BLaER1 treated with 17β-estradiol and CSF1 and Interleukin-3, amounts not matched to agents 10 nM and 100 nM (cell line): ENCODE measurements around the gene RNF224.
"Not testable (repeated sequence)": the region's sequence is repeated elsewhere in the genome, so short reads cannot be mapped to it uniquely, and the experiment has no call there.

Experiments
- H3K27ac ChIP-seq, 11 experiments: shearing (Covaris generic); formaldehyde crosslinking; 2 replicates each; pipeline ENCODE4 v1.8.1; 2022
- H3K27me3 ChIP-seq, 11 experiments: shearing (Covaris generic); formaldehyde crosslinking; 2 replicates each; pipeline ENCODE4 v1.8.1; 2022
- H3K36me3 ChIP-seq, 11 experiments: shearing (Covaris generic); formaldehyde crosslinking; 2 replicates each; pipeline ENCODE4 v1.8.1; 2022
- H3K4me1 ChIP-seq, 10 experiments: shearing (Covaris generic); formaldehyde crosslinking; 2 replicates each; pipeline ENCODE4 v1.8.1; 2022
- H3K4me2 ChIP-seq, 11 experiments: shearing (Covaris generic); formaldehyde crosslinking; 2 replicates each; pipeline ENCODE4 v1.8.1; 2022
- H3K4me3 ChIP-seq, 10 experiments: shearing (Covaris generic); formaldehyde crosslinking; 2 replicates each; pipeline ENCODE4 v1.8.1; 2022
- H3K9ac ChIP-seq, 11 experiments: shearing (Covaris generic); formaldehyde crosslinking; 2 replicates each; pipeline ENCODE4 v1.8.1; 2022
- H3K9me3 ChIP-seq, 11 experiments: shearing (Covaris generic); formaldehyde crosslinking; replicated peaks in 1 of 11; 2 replicates each; pipeline ENCODE4 v1.8.1; 2022
- H4K20me1 ChIP-seq, 11 experiments: shearing (Covaris generic); formaldehyde crosslinking; 2 replicates each; pipeline ENCODE4 v1.8.1; 2022
- Cebpa-rat ChIP-seq, 11 experiments: shearing (Covaris generic); IDR thresholded peaks; 2 replicates each; pipeline ENCODE4 v1.8.1; 2022

Gene RNF224

GRCh38 chr9:137256856-137257255 lies 29.6 kb downstream of the RNF224 start:
- Histone ChIP-seq H4K20me1 (peaks cover 12 to 44% (median 20%) of the 10 kb centered on the region in 11 experiments; a peak in 20 of 22 replicates), H3K4me2 (peak overlapping the region; percentile 94 to 100 (median 98)), H3K4me1 (peaks cover 43 to 64% (median 52%) of the 10 kb centered on the region in 10 experiments), H3K9me3 (no peaks in the 10 kb centered on the region), H3K4me3 (peak overlapping the region; percentile 86 to 100 (median 97)), H3K36me3 (peaks cover 27 to 52% (median 43%) of the 10 kb centered on the region in 11 experiments), H3K27ac (0 out of 22 replicates have a peak overlapping the region, but pooled peaks of 3 of the 11 experiments have one; percentile 80 to 90 (median 84)), H3K9ac (peak overlapping the region; percentile 83 to 97 (median 90)), H3K27me3 (no peaks in the 10 kb centered on the region)
- no peak for TF ChIP-seq Cebpa-rat (IDR thresholded peaks at IDR 0.05)

DNA sequence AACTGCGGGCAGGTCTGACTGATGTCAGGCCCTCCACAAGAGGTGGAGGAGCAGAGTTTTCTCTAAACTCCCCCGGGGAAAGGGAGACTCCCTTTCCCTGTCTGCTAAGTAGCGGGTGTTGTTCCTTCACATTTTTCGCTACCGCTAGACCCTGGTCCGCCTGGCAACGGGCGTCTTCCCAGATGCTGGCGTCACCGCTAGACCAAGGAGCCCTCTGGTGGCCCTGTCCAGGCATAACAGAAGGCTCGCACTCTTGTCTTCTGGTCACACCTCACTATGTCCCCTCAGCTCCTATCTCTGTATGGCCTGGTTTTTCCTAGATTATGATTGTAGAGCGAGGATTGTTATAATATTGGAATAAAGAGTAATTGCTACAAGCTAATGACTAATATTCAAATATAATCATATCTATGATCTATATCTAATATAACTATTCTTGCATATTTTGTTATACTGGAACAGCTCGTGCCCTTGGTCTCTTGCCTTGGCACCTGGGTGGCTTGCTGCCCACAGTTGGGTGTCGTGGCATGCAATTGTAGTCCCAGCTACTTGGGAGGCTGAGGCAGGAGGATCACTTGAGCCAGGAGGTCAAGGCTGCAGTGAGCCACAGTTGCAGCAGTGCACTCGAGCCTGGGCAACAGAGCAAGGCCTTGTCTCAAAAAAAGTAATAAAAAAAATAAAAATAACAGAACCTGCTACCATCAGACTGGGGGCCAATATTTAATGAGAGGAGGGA lies 35.0 kb downstream of the RNF224 start:
- Histone ChIP-seq H4K20me1 (peaks cover 0 to 65% (median 19%) of the 10 kb centered on the region in 11 experiments; a peak in 15 of 22 replicates), H3K36me3 (peaks cover 58 to 87% (median 74%) of the 10 kb centered on the region in 11 experiments), H3K4me1 (peaks cover 14 to 34% (median 23%) of the 10 kb centered on the region in 10 experiments)
- not testable (repeated sequence) for H3K4me2 ChIP-seq, H3K27ac ChIP-seq, H3K27me3 ChIP-seq, H3K4me3 ChIP-seq, H3K9me3 ChIP-seq, H3K9ac ChIP-seq

DNA sequence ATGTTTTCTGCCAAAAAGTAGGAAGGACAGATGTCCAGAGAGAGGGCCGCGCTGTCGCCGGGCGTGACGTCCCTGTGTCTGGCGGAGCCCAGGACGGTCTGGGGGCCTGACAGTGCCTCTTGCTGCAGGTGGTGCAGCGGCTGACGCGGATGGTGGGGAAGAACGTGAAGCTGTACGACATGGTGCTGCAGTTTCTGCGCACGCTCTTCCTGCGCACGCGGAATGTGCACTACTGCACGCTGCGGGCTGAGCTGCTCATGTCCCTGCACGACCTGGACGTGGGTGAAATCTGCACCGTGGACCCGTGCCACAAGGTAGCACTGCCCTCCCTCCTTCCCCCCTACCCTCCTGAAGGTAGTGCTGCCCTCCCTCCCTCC lies 35.6 kb downstream of the RNF224 start:
- H3K27me3 ChIP-seq: no peaks in the 10 kb centered on the region
- H3K9me3 ChIP-seq: no peaks in the 10 kb centered on the region
- no peak overlapping the region for H3K27ac ChIP-seq
- H3K4me3 ChIP-seq: no peak overlapping the region
- H3K4me1 ChIP-seq: peaks cover 15 to 34% (median 23%) of the 10 kb centered on the region in 10 experiments
- no peak overlapping the region for H3K4me2 ChIP-seq
- H3K9ac ChIP-seq: no peak overlapping the region
- H3K36me3 ChIP-seq: peaks cover 64 to 87% (median 77%) of the 10 kb centered on the region in 11 experiments
- peaks cover 0 to 65% (median 19%) of the 10 kb centered on the region in 11 experiments; a peak in 15 of 22 replicates for H4K20me1 ChIP-seq
- TF ChIP-seq Cebpa-rat (IDR thresholded peaks at IDR 0.05): no peak

GRCh38 chr9:137263506-137263905 lies 36.2 kb downstream of the RNF224 start:
- H3K4me3 ChIP-seq: no peak overlapping the region
- no peak for TF ChIP-seq Cebpa-rat (IDR thresholded peaks at IDR 0.05)
- H4K20me1 ChIP-seq: peaks cover 0 to 65% (median 19%) of the 10 kb centered on the region in 11 experiments; a peak in 17 of 22 replicates
- no peaks in the 10 kb centered on the region for H3K27me3 ChIP-seq
- peaks cover 17 to 36% (median 26%) of the 10 kb centered on the region in 10 experiments for H3K4me1 ChIP-seq
- H3K4me2 ChIP-seq: no peak overlapping the region
- H3K9me3 ChIP-seq: no peaks in the 10 kb centered on the region
- H3K9ac ChIP-seq: no peak overlapping the region; a peak in 1 of 22 replicates
- no peak overlapping the region for H3K27ac ChIP-seq
- peaks cover 64 to 84% (median 76%) of the 10 kb centered on the region in 11 experiments for H3K36me3 ChIP-seq

- H3K9ac ChIP-seq: no peak overlapping the region
- no peak overlapping the region for H3K4me3 ChIP-seq
- H3K27me3 ChIP-seq: no peaks in the 10 kb centered on the region
- peaks cover 64 to 84% (median 76%) of the 10 kb centered on the region in 11 experiments for H3K36me3 ChIP-seq
- H4K20me1 ChIP-seq: peaks cover 0 to 65% (median 16%) of the 10 kb centered on the region in 11 experiments; a peak in 17 of 22 replicates
- H3K27ac ChIP-seq: no peak overlapping the region
- TF ChIP-seq Cebpa-rat (IDR thresholded peaks at IDR 0.05): no peak
- peaks cover 20 to 39% (median 26%) of the 10 kb centered on the region in 10 experiments for H3K4me1 ChIP-seq
- no peaks in the 10 kb centered on the region for H3K9me3 ChIP-seq
- H3K4me2 ChIP-seq: no peak overlapping the region
Measured at GRCh38 chr9:137264067-137264466, 36.8 kb downstream of the RNF224 start.

GRCh38 chr9:137265496-137266161 lies 38.3 kb downstream of the RNF224 start:
- H3K4me3 ChIP-seq: no peak overlapping the region
- H3K27me3 ChIP-seq: no peaks in the 10 kb centered on the region
- peaks cover 36 to 51% (median 39%) of the 10 kb centered on the region in 10 experiments for H3K4me1 ChIP-seq
- H3K9ac ChIP-seq: peak overlapping the region in 1 of 11 experiments; percentile 19; a peak in 2 of 22 replicates
- no peaks in the 10 kb centered on the region for H3K9me3 ChIP-seq
- peaks cover 0 to 75% (median 20%) of the 10 kb centered on the region in 11 experiments; a peak in 17 of 22 replicates for H4K20me1 ChIP-seq
- no peak for TF ChIP-seq Cebpa-rat (IDR thresholded peaks at IDR 0.05)
- 0 out of 22 replicates have a peak overlapping the region, but pooled peaks of 1 of the 11 experiments have one; percentile 1 for H3K4me2 ChIP-seq
- peaks cover 63 to 91% (median 81%) of the 10 kb centered on the region in 11 experiments for H3K36me3 ChIP-seq
- H3K27ac ChIP-seq: peak overlapping the region in 1 of 11 experiments; percentile 21; a peak in 1 of 22 replicates

DNA sequence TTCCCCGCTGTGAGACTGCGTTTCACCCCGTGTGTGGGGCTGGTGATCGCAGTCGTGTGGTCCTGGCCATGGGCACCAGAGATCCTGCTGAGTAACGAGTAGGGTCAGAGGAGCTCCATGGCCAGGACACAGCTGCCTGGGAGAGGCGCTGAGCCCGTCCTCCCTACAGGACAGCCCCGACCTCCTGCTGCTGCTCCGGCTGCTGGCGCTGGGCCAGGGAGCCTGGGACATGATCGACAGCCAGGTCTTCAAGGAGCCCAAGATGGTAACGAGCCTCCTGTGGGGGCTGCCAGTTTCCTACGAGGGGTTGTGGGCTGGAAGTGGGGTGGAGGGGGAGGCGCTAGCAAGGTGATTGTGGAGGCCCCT lies 38.8 kb downstream of the RNF224 start:
- Histone ChIP-seq H3K4me2 (0 out of 22 replicates have a peak overlapping the region, but pooled peaks of 1 of the 11 experiments have one; percentile 1), H3K27ac (peak overlapping the region in 1 of 11 experiments; percentile 21; a peak in 2 of 22 replicates), H3K9me3 (no peaks in the 10 kb centered on the region), H3K9ac (peak overlapping the region in 1 of 11 experiments; percentile 19; a peak in 2 of 22 replicates), H4K20me1 (peaks cover 3 to 80% (median 25%) of the 10 kb centered on the region in 11 experiments; a peak in 19 of 22 replicates), H3K4me1 (peaks cover 41 to 56% (median 44%) of the 10 kb centered on the region in 10 experiments), H3K27me3 (no peaks in the 10 kb centered on the region), H3K4me3 (no peak overlapping the region), H3K36me3 (peaks cover 60 to 91% (median 81%) of the 10 kb centered on the region in 11 experiments)
- no peak for TF ChIP-seq Cebpa-rat (IDR thresholded peaks at IDR 0.05)

GRCh38 chr9:137266585-137267453 lies 39.5 kb downstream of the RNF224 start:
- H4K20me1 ChIP-seq: peaks cover 5 to 81% (median 32%) of the 10 kb centered on the region in 11 experiments; a peak in 20 of 22 replicates
- H3K4me2 ChIP-seq: peak overlapping the region; percentile 15 to 98 (median 80); a peak in 12 of 22 replicates
- H3K4me1 ChIP-seq: peaks cover 46 to 63% (median 51%) of the 10 kb centered on the region in 10 experiments
- H3K9ac ChIP-seq: peak overlapping the region in 1 of 11 experiments; percentile 17; a peak in 2 of 22 replicates
- H3K4me3 ChIP-seq: no peak overlapping the region
- no peaks in the 10 kb centered on the region for H3K27me3 ChIP-seq
- no peaks in the 10 kb centered on the region for H3K9me3 ChIP-seq
- peaks cover 54 to 84% (median 75%) of the 10 kb centered on the region in 11 experiments for H3K36me3 ChIP-seq
- peak overlapping the region in 1 of 11 experiments; percentile 72; a peak in 3 of 22 replicates for H3K27ac ChIP-seq
- TF ChIP-seq Cebpa-rat (IDR thresholded peaks at IDR 0.05): no peak
